Tibial nerve (tissue), 4 donors: ENCODE measurements around the gene CCDC14.
"Not testable (repeated sequence)": the region's sequence is repeated elsewhere in the genome, so short reads cannot be mapped to it uniquely, and the experiment has no call there.

Source experiments
- CTCF ChIP-seq, 5 experiments: fragments of 200-600 bp in 3 of 5; fragments of 450-650 bp in 2 of 5; sonication (generic) in 3 of 5; IDR thresholded peaks; one replicate each; pipeline ENCODE4 v1.5.1; 2016 to 2019; ENCODE audit warnings: antibody characterized with exemption in 5 of 5, mild to moderate bottlenecking in 3 of 5, moderate library complexity in 2 of 5
- EP300 ChIP-seq, 2 donors: sonication (generic); formaldehyde crosslinking; IDR thresholded peaks; one replicate each; pipeline ENCODE4 v1.6.1; 2017; ENCODE audit warnings: antibody characterized with exemption in 2 of 2, mild to moderate bottlenecking in 1 of 2
- POLR2A ChIP-seq, 2 donors: fragments of 450-650 bp; IDR thresholded peaks; one replicate each; pipeline ENCODE4 v1.6.1; 2017; ENCODE audit warnings: antibody characterized with exemption in 2 of 2, mild to moderate bottlenecking in 2 of 2, moderate library complexity in 2 of 2

GRCh38 chr3:123979525-123980501, 18.8 kb upstream of the CCDC14 start:
- TF ChIP-seq CTCF (IDR thresholded peaks at IDR 0.05): peak; percentile 50 to 74 (median 66)
- TF ChIP-seq POLR2A, EP300 (IDR thresholded peaks at IDR 0.05): not testable (repeated sequence)
